A673 (cell line): ENCODE data around the gene SMAP2. TPM values are rescaled to one million over a fixed set of nuclear protein-coding genes. Genes with fewer than 3 reads are reported as not detected.

Source experiments
- BruUV-seq: library from RNA; stranded (reverse); fragments of 400-500 nt; replicated peaks from 2 replicates; lab custom pipeline; 2021; lab: Mats Ljungman, UMichigan
- CTCF ChIA-PET: fragments of 300-600 bp; sonication (Branson Sonifier 250); formaldehyde crosslinking; loops from one replicate; lab custom pipeline; 2022; ENCODE audit warnings: antibody characterized with exemption; lab: Charles Lee
- POLR2A ChIA-PET: fragments of 300-600 bp; sonication (Branson Sonifier 250); formaldehyde crosslinking; loops from one replicate; lab custom pipeline; 2022; ENCODE audit warnings: antibody characterized with exemption; ENCODE audit not compliant: low non-redundant PET; lab: Charles Lee
- DNase-seq: peaks from one replicate; pipeline ENCODE4 v3.0.0-alpha.2; 2015; ENCODE audit warnings: low spot score
- H3K27ac ChIP-seq: fragments of 200-600 bp; sonication (generic); 2 replicates; pipeline ENCODE4 v1.5.1; 2016; ENCODE audit warnings: mixed run types, low read depth, mild to moderate bottlenecking, mixed read lengths, antibody characterized with exemption, low read length; ENCODE audit not compliant: poor library complexity, severe bottlenecking
- H3K27me3 ChIP-seq: fragments of 200-600 bp; sonication (generic); replicated peaks from 2 replicates; pipeline ENCODE4 v1.6.1; 2017; ENCODE audit warnings: mixed run types, low read depth, mild to moderate bottlenecking, mixed read lengths, antibody characterized with exemption, low read length; ENCODE audit not compliant: insufficient read depth, poor library complexity
- H3K36me3 ChIP-seq: fragments of 200-600 bp; sonication (generic); 2 replicates; pipeline ENCODE4 v1.6.1; 2016; ENCODE audit warnings: mixed run types, mild to moderate bottlenecking, mixed read lengths, antibody characterized with exemption, low read length; ENCODE audit not compliant: insufficient read depth, poor library complexity, severe bottlenecking
- H3K4me1 ChIP-seq: fragments of 200-600 bp; sonication (generic); 2 replicates; pipeline ENCODE4 v1.6.1; 2017; ENCODE audit warnings: mixed run types, mild to moderate bottlenecking, mixed read lengths, antibody characterized with exemption, low read length; ENCODE audit not compliant: insufficient read depth, poor library complexity, severe bottlenecking
- H3K4me3 ChIP-seq: fragments of 200-600 bp; sonication (generic); 2 replicates; pipeline ENCODE4 v1.5.1; 2016; ENCODE audit warnings: low read depth, mixed run types, mild to moderate bottlenecking, mixed read lengths, low read length; ENCODE audit not compliant: poor library complexity, severe bottlenecking
- H3K9me3 ChIP-seq: fragments of 200-600 bp; sonication (generic); 2 replicates; pipeline ENCODE4 v1.6.1; 2016; ENCODE audit warnings: mixed run types, low read depth, mild to moderate bottlenecking, mixed read lengths, antibody characterized with exemption, low read length; ENCODE audit not compliant: poor library complexity, severe bottlenecking
- CTCF ChIP-seq: fragments of 300-800, 200-600 bp; sonication (generic); conservative IDR thresholded peaks from 2 replicates; pipeline ENCODE4 v1.5.1; 2017; ENCODE audit warnings: low read depth, mild to moderate bottlenecking, antibody characterized with exemption, low read length, moderate library complexity, mixed read lengths
- EZH2 ChIP-seq: fragments of 200-600 bp; sonication (generic); IDR thresholded peaks from 2 replicates; pipeline ENCODE4 v1.6.1; 2017; ENCODE audit warnings: borderline replicate concordance, low read depth, mild to moderate bottlenecking, mixed read lengths, antibody characterized with exemption, low read length; ENCODE audit not compliant: poor library complexity, severe bottlenecking
- intact Hi-C: fragments of 100-400 bp; cut with micrococcal nuclease; formaldehyde crosslinking; loops from one replicate; pipeline ENCODE4 v1.10.0; 2022; ENCODE audit not compliant: unreplicated experiment
- total RNA-seq: library from RNA; stranded (reverse); gene quantifications from 2 replicates; pipeline ENCODE4 v1.2.3, GENCODE V29; 2021

SMAP2 gene
- total RNA-seq, 1 experiment from 2014 or later = 58.5 TPM

GRCh38 chr1:40422630-40423263 is 49.2 kb downstream of the SMAP2 start:
- Histone ChIP-seq H3K4me1 (peaks cover 4% of the 10 kb centered on the region), H3K4me3 (no peak overlapping the region), H3K27ac (peak overlapping the region; percentile 28), H3K9me3 (no peaks in the 10 kb centered on the region), H3K27me3 (no peaks in the 10 kb centered on the region), H3K36me3 (peaks cover 19% of the 10 kb centered on the region)
- TF ChIP-seq EZH2 (no peak), CTCF (no peak)
- intact Hi-C loops = no loop called here
- POLR2A ChIA-PET = no interaction called here
- BruUV-seq = TSS peak; percentile 37
- no peak for DNase-seq
- CTCF ChIA-PET = interaction anchor here (0.5 kb wide), 1 partner anchor 18 kb away, joined by 3 read pairs; no protein-coding TSS in a partner anchor

- Histone ChIP-seq H3K36me3 (peaks cover 14% of the 10 kb centered on the region), H3K4me3 (no peak overlapping the region), H3K4me1 (peaks cover 4% of the 10 kb centered on the region), H3K9me3 (no peaks in the 10 kb centered on the region), H3K27ac (peak overlapping the region; percentile 28), H3K27me3 (no peaks in the 10 kb centered on the region)
- no TSS peak for BruUV-seq
- no peak for DNase-seq
- intact Hi-C loops = no loop called here
- POLR2A ChIA-PET = no interaction called here
- CTCF ChIA-PET = no interaction called here
- TF ChIP-seq EZH2 (no peak), CTCF (no peak)
Observed at GRCh38 chr1:40423264-40423642, 49.7 kb downstream of the SMAP2 start.

GRCh38 chr1:40423951-40424618 is 50.6 kb downstream of the SMAP2 start:
- BruUV-seq = no TSS peak
- Histone ChIP-seq H3K9me3 (no peaks in the 10 kb centered on the region), H3K4me3 (no peak overlapping the region), H3K4me1 (peaks cover 4% of the 10 kb centered on the region), H3K27ac (no peak overlapping the region), H3K27me3 (no peaks in the 10 kb centered on the region), H3K36me3 (peaks cover 6% of the 10 kb centered on the region)
- ChIA-PET POLR2A (no interaction called here), CTCF (no interaction called here)
- intact Hi-C loops = no loop called here
- TF ChIP-seq EZH2 (no peak), CTCF (no peak)
- DNase-seq = no peak
